GM19099 (cell line): ENCODE results near the gene FSCN2.

Experiments used
- POLR2A ChIP-seq: IDR thresholded peaks from 3 replicates; pipeline ENCODE4 v1.6.1; 2011; ENCODE audit warnings: low read depth; ENCODE audit not compliant: insufficient read length; ENCODE audit errors: extremely low read depth

Gene FSCN2

GRCh38 chr17:81575836-81576235 is 47.7 kb downstream of the FSCN2 start:
- TF ChIP-seq POLR2A = no peak

- no peak for TF ChIP-seq POLR2A
Observed at GRCh38 chr17:81576621-81577277, 48.6 kb downstream of the FSCN2 start.

GRCh38 chr17:81577278-81578000 is 49.3 kb downstream of the FSCN2 start:
- TF ChIP-seq POLR2A = no peak

GRCh38 chr17:81578038-81578441 is 49.9 kb downstream of the FSCN2 start:
- no peak for TF ChIP-seq POLR2A

- no peak for TF ChIP-seq POLR2A
Observed at GRCh38 chr17:81578561-81579225, 50.5 kb downstream of the FSCN2 start.

GRCh38 chr17:81579298-81579697 is 51.1 kb downstream of the FSCN2 start:
- TF ChIP-seq POLR2A = no peak

DNA sequence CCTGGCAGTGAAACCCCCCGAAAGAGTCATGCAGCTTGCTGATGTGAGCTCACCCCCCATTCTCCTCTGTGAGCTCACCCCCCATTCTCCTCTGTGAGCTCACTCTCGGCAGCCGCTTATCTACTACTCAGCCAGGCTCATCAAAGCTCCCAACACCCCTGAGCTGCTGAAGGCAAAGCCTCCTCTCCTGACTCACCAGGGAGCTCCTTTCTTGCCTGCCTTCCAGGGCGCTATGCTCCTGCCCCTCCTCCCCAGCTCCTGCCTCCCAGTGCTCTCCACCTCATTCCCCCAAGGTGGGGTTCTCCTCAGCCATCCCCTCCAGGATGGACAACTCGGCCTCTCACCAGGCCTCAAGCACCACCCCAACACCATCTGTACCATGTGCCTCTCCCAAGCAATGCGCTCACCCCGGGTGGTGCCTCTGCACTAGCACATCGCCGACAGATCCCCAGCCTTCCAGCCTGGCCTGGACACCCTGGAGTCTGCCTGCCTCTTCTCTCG is 51.7 kb downstream of the FSCN2 start:
- no peak for TF ChIP-seq POLR2A

DNA sequence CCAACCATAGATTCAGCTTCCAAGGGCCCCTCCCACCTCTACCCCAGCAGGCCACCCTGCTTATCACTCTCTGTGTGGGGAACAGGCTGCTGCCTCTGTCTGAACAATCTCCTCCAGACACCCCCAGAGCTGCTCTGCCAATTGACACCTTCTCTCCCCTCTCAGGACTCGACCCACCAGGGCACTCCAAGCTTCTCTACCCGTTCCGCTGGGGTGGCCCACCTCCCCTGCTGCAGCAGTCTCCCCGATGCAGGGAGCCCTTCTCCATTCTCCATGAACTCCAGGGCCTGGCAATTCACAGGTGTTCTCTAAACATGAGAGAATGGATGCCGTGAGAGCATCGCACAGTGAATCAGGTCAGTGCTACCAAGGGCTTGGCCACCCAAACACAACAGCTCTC is 52.3 kb downstream of the FSCN2 start:
- no peak for TF ChIP-seq POLR2A

GRCh38 chr17:81581758-81582157 is 53.6 kb downstream of the FSCN2 start:
- TF ChIP-seq POLR2A = no peak

GRCh38 chr17:81582341-81582740 is 54.2 kb downstream of the FSCN2 start:
- no peak for TF ChIP-seq POLR2A

DNA sequence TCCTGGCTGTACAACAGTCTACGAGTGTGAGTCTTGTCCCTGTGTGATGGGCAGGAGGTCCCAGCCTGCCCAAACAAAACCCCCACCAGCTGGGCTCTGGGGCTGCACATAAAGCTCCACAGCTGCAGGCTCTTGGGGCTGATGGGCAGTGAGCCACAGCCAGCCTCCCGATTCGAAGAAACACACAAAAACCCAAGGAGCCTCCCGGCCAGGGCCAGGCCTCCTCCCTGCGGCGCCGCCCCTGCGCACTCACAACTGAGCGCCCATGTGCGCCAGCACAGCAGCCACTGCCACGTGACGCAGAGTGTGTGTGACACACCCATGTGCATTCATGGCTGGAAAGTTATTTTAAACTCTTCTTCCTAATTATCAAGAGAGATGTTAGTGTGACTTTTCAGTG is 54.6 kb downstream of the FSCN2 start:
- no peak for TF ChIP-seq POLR2A

GRCh38 chr17:81583589-81584342 is 55.6 kb downstream of the FSCN2 start:
- TF ChIP-seq POLR2A = no peak

DNA sequence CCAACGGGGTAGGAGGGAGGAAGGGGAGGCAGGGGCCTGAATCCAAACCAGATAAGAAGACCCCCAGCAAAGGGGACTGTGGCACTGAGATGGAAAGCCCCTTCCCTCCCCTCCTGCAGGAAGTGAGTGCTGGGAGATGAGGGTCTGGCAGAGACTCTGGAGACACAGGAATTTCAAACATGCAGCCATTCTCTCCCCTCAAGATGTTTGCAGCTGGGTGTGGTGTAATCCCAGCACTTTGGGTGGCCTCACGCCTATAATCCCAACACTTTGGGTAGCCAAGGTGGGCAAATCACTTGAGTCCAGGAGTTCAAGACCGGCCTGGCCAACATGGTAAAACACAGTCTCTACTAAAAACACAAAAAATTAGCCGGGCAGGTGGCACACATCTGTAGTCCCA is 57.9 kb downstream of the FSCN2 start:
- no peak for TF ChIP-seq POLR2A
